GM12878 (cell line): ENCODE measurements around the gene CLRN3. TPM values are rescaled to one million over a fixed set of nuclear protein-coding genes. Genes with fewer than 3 reads are reported as not detected.
A peak's percentile ranks its signal among the peaks of the same experiment; 100 is the strongest.

Source experiments
- ATAC-seq: fragments of 200-7000 bp; cut with Tn5 transposase; 3 replicates; pipeline ENCODE4 v1.9.1; 2020; ENCODE audit warnings: mild to moderate bottlenecking, moderate library complexity
- BruUV-seq: library from RNA; stranded (reverse); fragments of 400-500 nt; replicated peaks from 2 replicates; lab custom pipeline; 2021; lab: Mats Ljungman, UMichigan
- CTCF ChIA-PET: fragments of 300-600 bp; sonication (Branson Sonifier 250); formaldehyde crosslinking; extraction: SDS; loops from one replicate; lab custom pipeline; 2021; ENCODE audit warnings: inconsistent platforms; lab: Yijun Ruan, JAX
- POLR2A ChIA-PET: fragments of 350-600 bp; formaldehyde crosslinking; extraction: SDS; loops from one replicate; lab custom pipeline; 2021; ENCODE audit warnings: inconsistent platforms; lab: Charles Lee
- RAD21 ChIA-PET: fragments of 300-600 bp; sonication (Branson Sonifier 250); formaldehyde crosslinking; loops from one replicate; lab custom pipeline; 2023; ENCODE audit warnings: antibody characterized with exemption; ENCODE audit not compliant: unreplicated experiment; lab: Charles Lee
- SMC1A ChIA-PET: fragments of 300-600 bp; sonication (Branson Sonifier 250); formaldehyde crosslinking; loops from one replicate; lab custom pipeline; 2023; ENCODE audit not compliant: unreplicated experiment, uncharacterized antibody; lab: Charles Lee
- DNase-seq: peaks from one replicate; pipeline ENCODE4 v3.0.0-alpha.2; 2011; ENCODE audit warnings: low read depth, low spot score
- FAIRE-seq: peaks from 3 replicates; lab custom pipeline; 2011; peaks lifted over from hg19 to GRCh38; lab: Jason Lieb, UNC
- H2AFZ ChIP-seq: 2 replicates; pipeline ENCODE4 v1.6.0; 2011; ENCODE audit warnings: low read depth, low read length, control low read depth; ENCODE audit not compliant: control insufficient read depth
- H3K27ac ChIP-seq: 2 replicates; pipeline ENCODE4 v1.5.1; 2011; ENCODE audit warnings: control low read depth; ENCODE audit not compliant: control insufficient read depth, insufficient read depth
- H3K27me3 ChIP-seq, 2 experiments: replicated peaks in 1 of 2; 2 replicates each; pipeline versions ENCODE4 v1.6.0 to v1.6.1; 2011; ENCODE audit warnings: low read length in 1 of 2; ENCODE audit not compliant: control insufficient read depth in 2 of 2, insufficient read depth in 2 of 2
- H3K36me3 ChIP-seq, 2 experiments: 2 replicates each; pipeline ENCODE4 v1.5.1; 2011; ENCODE audit warnings: low read length in 1 of 2; ENCODE audit not compliant: control insufficient read depth in 2 of 2, insufficient read depth in 2 of 2
- H3K4me1 ChIP-seq: 2 replicates; pipeline ENCODE4 v1.6.1; 2011; ENCODE audit warnings: mild to moderate bottlenecking, low read length, moderate library complexity, mixed read lengths; ENCODE audit not compliant: control insufficient read depth, insufficient read depth
- H3K4me2 ChIP-seq: 2 replicates; pipeline ENCODE4 v1.6.0; 2011; ENCODE audit warnings: control low read depth; ENCODE audit not compliant: control insufficient read depth, insufficient read depth
- H3K4me3 ChIP-seq: fragments of 200-600 bp; sonication (generic); 2 replicates; pipeline ENCODE4 v1.5.1; 2016
- H3K79me2 ChIP-seq: 2 replicates; pipeline ENCODE4 v1.6.0; 2011; ENCODE audit warnings: low read length; ENCODE audit not compliant: control insufficient read depth, insufficient read depth
- H3K9ac ChIP-seq: 2 replicates; pipeline ENCODE4 v1.8.0; 2011; ENCODE audit warnings: low read length, control low read depth, mixed read lengths; ENCODE audit not compliant: control insufficient read depth, insufficient read depth
- H3K9me3 ChIP-seq: replicated peaks from 3 replicates; pipeline ENCODE4 v1.5.1; 2011; ENCODE audit warnings: mild to moderate bottlenecking, low read length; ENCODE audit not compliant: control insufficient read depth, insufficient read depth
- H4K20me1 ChIP-seq: 2 replicates; pipeline ENCODE4 v1.6.0; 2011; ENCODE audit not compliant: control insufficient read depth, insufficient read depth
- BCL11A ChIP-seq: IDR thresholded peaks from 2 replicates; pipeline ENCODE4 v1.6.1; 2011; ENCODE audit warnings: low read depth, low read length
- PBX3 ChIP-seq: IDR thresholded peaks from 2 replicates; pipeline ENCODE4 v1.6.1; 2011; ENCODE audit warnings: mild to moderate bottlenecking, low read depth, low read length, moderate library complexity; ENCODE audit not compliant: insufficient replicate concordance
- RAD21 ChIP-seq: IDR thresholded peaks from 2 replicates; pipeline ENCODE4 v1.6.1; 2011; ENCODE audit warnings: mild to moderate bottlenecking, low read depth, low read length, moderate library complexity; ENCODE audit not compliant: insufficient read depth
- TARDBP ChIP-seq: IDR thresholded peaks from 2 replicates; pipeline ENCODE4 v1.6.1; 2016; ENCODE audit warnings: borderline replicate concordance
- TBL1XR1 ChIP-seq: IDR thresholded peaks from 2 replicates; pipeline ENCODE4 v1.6.1; 2012; ENCODE audit warnings: low read depth, low read length, improper control_type of control experiment
- ZZZ3 ChIP-seq: IDR thresholded peaks from 2 replicates; pipeline ENCODE4 v1.6.1; 2011; ENCODE audit warnings: low read depth; ENCODE audit not compliant: control insufficient read depth, insufficient read length
- WGBS: methylation state at CpG from one replicate; pipeline ENCODE4 v1.1.6; 2016; ENCODE audit warnings: low lambda C conversion rate; ENCODE audit not compliant: insufficient replicate concordance, insufficient coverage; ENCODE audit errors: missing lambda C conversion rate; 5-methylcytosine and 5-hydroxymethylcytosine counted together
- in situ Hi-C: fragments of 300-500 bp; cut with MboI; formaldehyde crosslinking; loops from 9 replicates; pipeline ENCODE4 v1.14.3; 2018; ENCODE audit warnings: mixed read lengths
- intact Hi-C: fragments of 100-400 bp; cut with micrococcal nuclease; formaldehyde crosslinking; loops from one replicate; pipeline ENCODE4 v1.14.2; 2022; ENCODE audit not compliant: unreplicated experiment
- polyA plus RNA-seq, 11 experiments: library from polyadenylated mRNA; depleted of rRNA in 4 of 11; unstranded in 6 of 11; stranded (reverse) in 5 of 11; fragments of >200 nt; fragmentation: Nextera tagmentation in 4 of 11; fragmentation: Illumina TruSeq in 1 of 11; extraction: Ambion mirVana in 4 of 11; extraction: Trizol in 1 of 11; gene quantifications; 1 replicate in 1 of 11; 2 replicates in 10 of 11; pipeline versions ENCODE4 v1.2.1 to v1.2.3, GENCODE V29; 2011 to 2016; ENCODE audit warnings: inconsistent platforms in 2 of 11, missing spikeins in 2 of 11, low read depth in 1 of 11
- total RNA-seq, 4 experiments: library from RNA; depleted of rRNA in 3 of 4; stranded (reverse); fragments of >200 nt in 3 of 4; fragmentation: Illumina TruSeq in 1 of 4; extraction: Trizol in 1 of 4; gene quantifications; 2 replicates each; pipeline versions ENCODE4 v1.2.1 to v1.2.3, GENCODE V29; 2013 to 2021
- TF ChIP-seq, protein P1 (sequence below): fragments of 450-650 bp; IDR thresholded peaks from 2 replicates; pipeline ENCODE4 v1.6.1; 2018; ENCODE audit warnings: borderline replicate concordance, mild to moderate bottlenecking; ENCODE audit not compliant: partially characterized antibody

Gene CLRN3
- total and polyA plus RNA-seq, 10 of the 15 experiments (the other 5 are each of a cell fraction or from before 2014, with no cell fraction given) = not detected

GRCh38 chr10:127906548-127907377 lies 14.0 kb upstream of the CLRN3 start, which contains the start of gene PTPRE (continued):
- TF ChIP-seq PBX3 = no peak
- TF ChIP-seq RAD21 = peak; percentile 24; the same call in 1 of the 2 replicates
- TF ChIP-seq, protein P1, sequence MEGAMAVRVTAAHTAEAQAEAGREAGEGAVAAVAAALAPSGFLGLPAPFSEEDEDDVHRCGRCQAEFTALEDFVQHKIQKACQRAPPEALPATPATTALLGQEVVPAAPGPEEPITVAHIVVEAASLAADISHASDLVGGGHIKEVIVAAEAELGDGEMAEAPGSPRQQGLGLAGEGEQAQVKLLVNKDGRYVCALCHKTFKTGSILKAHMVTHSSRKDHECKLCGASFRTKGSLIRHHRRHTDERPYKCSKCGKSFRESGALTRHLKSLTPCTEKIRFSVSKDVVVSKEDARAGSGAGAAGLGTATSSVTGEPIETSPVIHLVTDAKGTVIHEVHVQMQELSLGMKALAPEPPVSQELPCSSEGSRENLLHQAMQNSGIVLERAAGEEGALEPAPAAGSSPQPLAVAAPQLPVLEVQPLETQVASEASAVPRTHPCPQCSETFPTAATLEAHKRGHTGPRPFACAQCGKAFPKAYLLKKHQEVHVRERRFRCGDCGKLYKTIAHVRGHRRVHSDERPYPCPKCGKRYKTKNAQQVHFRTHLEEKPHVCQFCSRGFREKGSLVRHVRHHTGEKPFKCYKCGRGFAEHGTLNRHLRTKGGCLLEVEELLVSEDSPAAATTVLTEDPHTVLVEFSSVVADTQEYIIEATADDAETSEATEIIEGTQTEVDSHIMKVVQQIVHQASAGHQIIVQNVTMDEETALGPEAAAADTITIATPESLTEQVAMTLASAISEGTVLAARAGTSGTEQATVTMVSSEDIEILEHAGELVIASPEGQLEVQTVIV = no peak
- no peak for TF ChIP-seq TARDBP
- no peak for TF ChIP-seq TBL1XR1

GRCh38 chr10:127905848-127906261 lies 13.1 kb upstream of the CLRN3 start:
- H3K36me3 ChIP-seq = no peaks in the 10 kb centered on the region
- H3K79me2 ChIP-seq = no peaks in the 10 kb centered on the region
- DNase-seq (no peak), FAIRE-seq (no peak), ATAC-seq (no peak)
- no peak overlapping the region for H3K4me2 ChIP-seq
- no peak overlapping the region for H3K27ac ChIP-seq
- no peak for TF ChIP-seq BCL11A
- no peak for TF ChIP-seq ZZZ3
- H4K20me1 ChIP-seq = no peaks in the 10 kb centered on the region
- no peaks in the 10 kb centered on the region for H3K4me1 ChIP-seq
- in situ Hi-C loops (no loop called here), intact Hi-C loops (loop anchor here (1.0 to 10.0 kb wide), 3 partner anchors 105 to 249 kb away; no protein-coding TSS in a partner anchor)
- no peak overlapping the region for H3K9ac ChIP-seq
- no peaks in the 10 kb centered on the region; a peak in 2 of 4 replicates for H3K27me3 ChIP-seq
- no peak overlapping the region for H3K4me3 ChIP-seq
- H2AFZ ChIP-seq = no peak overlapping the region
- no TSS peak for BruUV-seq
- ChIA-PET CTCF (interaction anchor here (0.9 to 1.6 kb wide), 5 partner anchors 51 to 163 kb away, joined by 3 to 9 read pairs (median 3); no protein-coding TSS in a partner anchor), SMC1A (no interaction called here), POLR2A (no interaction called here), RAD21 (interaction anchor here (0.9 to 1.0 kb wide), 2 partner anchors 130 to 163 kb away, joined by 3 read pairs; no protein-coding TSS in a partner anchor)
- no peaks in the 10 kb centered on the region for H3K9me3 ChIP-seq
- 48% methylated on average over 10 of the region's 10 CpGs for WGBS
